Loucy (cell line): ENCODE data around the gene PRKN.

Experiments
- CTCF ChIP-seq: fragments of 200-600 bp; sonication (generic); conservative IDR thresholded peaks from 2 replicates; pipeline ENCODE4 v1.5.1; 2014; ENCODE audit warnings: mild to moderate bottlenecking, antibody characterized with exemption, low read length
- EZH2phosphoT487 ChIP-seq: fragments of 200-600 bp; IDR thresholded peaks from 2 replicates; pipeline ENCODE4 v1.6.1; 2018; ENCODE audit warnings: antibody characterized with exemption, mild to moderate bottlenecking, moderate library complexity, borderline replicate concordance

GRCh38 chr6:161835500-161836215, 891.9 kb downstream of the PRKN start:
- TF ChIP-seq EZH2phosphoT487 = no peak
- no peak for TF ChIP-seq CTCF
